Spinal cord (tissue), 10 donors: ENCODE measurements around the gene PERP. TPM values are rescaled to one million over a fixed set of nuclear protein-coding genes. Genes with fewer than 3 reads are reported as not detected.

Experiments used
- DNase-seq, 6 donors: peaks; one replicate each; pipeline versions ENCODE4 v3.0.0 to v3.0.0-alpha.2; 2013 to 2015; ENCODE audit warnings: low spot score in 6 of 6, low read depth in 4 of 6
- H3K27ac ChIP-seq: one replicate; pipeline ENCODE4 v1.5.1; 2013; ENCODE audit warnings: low read depth, low read length, control low read depth
- H3K27me3 ChIP-seq: one replicate; pipeline ENCODE4 v1.6.1; 2013; ENCODE audit warnings: low read length; ENCODE audit not compliant: control insufficient read depth, insufficient read depth
- H3K36me3 ChIP-seq: one replicate; pipeline ENCODE4 v1.6.1; 2013; ENCODE audit warnings: low read length; ENCODE audit not compliant: control insufficient read depth, insufficient read depth
- H3K4me1 ChIP-seq: one replicate; pipeline ENCODE4 v1.6.1; 2013; ENCODE audit warnings: low read length; ENCODE audit not compliant: control insufficient read depth, insufficient read depth
- H3K4me3 ChIP-seq: one replicate; pipeline ENCODE4 v1.5.1; 2013; ENCODE audit warnings: low read depth, low read length, control low read depth
- H3K9me3 ChIP-seq: one replicate; pipeline ENCODE4 v1.6.1; 2013; ENCODE audit warnings: low read length; ENCODE audit not compliant: control insufficient read depth, insufficient read depth
- WGBS: methylation state at CpG from one replicate; pipeline ENCODE4 v1.1.5; 2013; ENCODE audit warnings: missing lambda C conversion rate; ENCODE audit not compliant: insufficient coverage; 5-methylcytosine and 5-hydroxymethylcytosine counted together
- polyA plus RNA-seq, 2 donors: library from polyadenylated mRNA; unstranded; fragments of 120-200 nt; gene quantifications; one replicate each; pipeline ENCODE4 v1.2.1, GENCODE V29; 2013; ENCODE audit not compliant: insufficient read length in 2 of 2
- total RNA-seq, 2 donors: library from RNA; depleted of rRNA in 1 of 2; stranded (reverse); fragments of 120-200 nt in 1 of 2; fragments of >200 nt in 1 of 2; gene quantifications; one replicate each; pipeline versions ENCODE4 v1.2.3 to v1.2.4, GENCODE V29; 2013 to 2014
- donor health status: healthy.

The PERP gene
- total and polyA plus RNA-seq, 4 donors = 4.6 to 10.9 (median 6.5) TPM

- Histone ChIP-seq H3K4me1 (no peaks in the 10 kb centered on the region), H3K27me3 (no peaks in the 10 kb centered on the region), H3K4me3 (no peak overlapping the region), H3K36me3 (no peaks in the 10 kb centered on the region), H3K27ac (no peak overlapping the region), H3K9me3 (no peaks in the 10 kb centered on the region)
- WGBS = no CpG with 5 or more reads among the region's 8 CpGs
- peak in 2 of 6 donors; percentile 39 to 74 for DNase-seq
These were observed 10.2 kb upstream of the PERP start for GRCh38 chr6:138117376-138117914.

GRCh38 chr6:138116661-138116999 lies 9.4 kb upstream of the PERP start:
- no peaks in the 10 kb centered on the region for H3K36me3 ChIP-seq
- H3K27me3 ChIP-seq = no peaks in the 10 kb centered on the region
- H3K27ac ChIP-seq = no peak overlapping the region
- no CpG with 5 or more reads among the region's 3 CpGs for WGBS
- H3K4me1 ChIP-seq = no peaks in the 10 kb centered on the region
- H3K9me3 ChIP-seq = no peaks in the 10 kb centered on the region
- no peak overlapping the region for H3K4me3 ChIP-seq
- no peak for DNase-seq

- Histone ChIP-seq H3K27ac (no peak overlapping the region), H3K4me3 (no peak overlapping the region), H3K27me3 (no peaks in the 10 kb centered on the region), H3K4me1 (no peaks in the 10 kb centered on the region), H3K36me3 (no peaks in the 10 kb centered on the region), H3K9me3 (no peaks in the 10 kb centered on the region)
- WGBS = 17% methylated on average over 10 of the region's 13 CpGs
- DNase-seq = peak in 5 of 6 donors; percentile 63 to 94 (median 66)
These were observed 8.8 kb upstream of the PERP start for GRCh38 chr6:138115877-138116660.

GRCh38 chr6:138115201-138115600 lies 8.0 kb upstream of the PERP start:
- Histone ChIP-seq H3K27ac (no peak overlapping the region), H3K4me1 (no peaks in the 10 kb centered on the region), H3K9me3 (no peaks in the 10 kb centered on the region), H3K36me3 (no peaks in the 10 kb centered on the region), H3K27me3 (no peaks in the 10 kb centered on the region), H3K4me3 (no peak overlapping the region)
- DNase-seq = no peak
- 55% methylated on average over 7 of the region's 7 CpGs for WGBS

- no peaks in the 10 kb centered on the region for H3K36me3 ChIP-seq
- no peak for DNase-seq
- H3K27ac ChIP-seq = no peak overlapping the region
- H3K4me1 ChIP-seq = no peaks in the 10 kb centered on the region
- H3K27me3 ChIP-seq = no peaks in the 10 kb centered on the region
- no peaks in the 10 kb centered on the region for H3K9me3 ChIP-seq
- H3K4me3 ChIP-seq = no peak overlapping the region
- WGBS = no CpG with 5 or more reads among the region's 3 CpGs
These were observed 6.5 kb upstream of the PERP start for GRCh38 chr6:138113588-138114210.

GRCh38 chr6:138110229-138110628 lies 3.0 kb upstream of the PERP start:
- H3K4me3 ChIP-seq = no peak overlapping the region
- WGBS = 77% methylated on average over 2 of the region's 3 CpGs
- H3K27ac ChIP-seq = no peak overlapping the region
- no peaks in the 10 kb centered on the region for H3K36me3 ChIP-seq
- DNase-seq = no peak
- H3K27me3 ChIP-seq = peaks cover 19% of the 10 kb centered on the region
- no peaks in the 10 kb centered on the region for H3K9me3 ChIP-seq
- H3K4me1 ChIP-seq = peaks cover 9% of the 10 kb centered on the region

- WGBS = no CpG with 5 or more reads among the region's 7 CpGs
- DNase-seq = peak in 2 of 6 donors; percentile 83 to 88
- Histone ChIP-seq H3K4me1 (peaks cover 9% of the 10 kb centered on the region), H3K4me3 (no peak overlapping the region), H3K36me3 (no peaks in the 10 kb centered on the region), H3K27me3 (peaks cover 19% of the 10 kb centered on the region), H3K9me3 (no peaks in the 10 kb centered on the region), H3K27ac (no peak overlapping the region)
These were observed 2.1 kb upstream of the PERP start for GRCh38 chr6:138109042-138109997.

GRCh38 chr6:138107752-138108592 lies 753 bp upstream of the PERP start:
- H3K27ac ChIP-seq = no peak overlapping the region
- 20% methylated on average over 15 of the region's 24 CpGs for WGBS
- DNase-seq = peak in 2 of 6 donors; percentile 42 to 54
- no peaks in the 10 kb centered on the region for H3K9me3 ChIP-seq
- H3K4me1 ChIP-seq = peaks cover 9% of the 10 kb centered on the region
- H3K4me3 ChIP-seq = peak overlapping the region; percentile 39
- no peaks in the 10 kb centered on the region for H3K36me3 ChIP-seq
- peaks cover 19% of the 10 kb centered on the region for H3K27me3 ChIP-seq
